Hippocampal formation (tissue), 2 donors: ENCODE data around the gene URB2.

Source experiments
- DNase-seq, 2 donors: peaks; one replicate each; lab custom pipeline; 2025; lab: John Stamatoyannopoulos, UW

Gene URB2

DNA sequence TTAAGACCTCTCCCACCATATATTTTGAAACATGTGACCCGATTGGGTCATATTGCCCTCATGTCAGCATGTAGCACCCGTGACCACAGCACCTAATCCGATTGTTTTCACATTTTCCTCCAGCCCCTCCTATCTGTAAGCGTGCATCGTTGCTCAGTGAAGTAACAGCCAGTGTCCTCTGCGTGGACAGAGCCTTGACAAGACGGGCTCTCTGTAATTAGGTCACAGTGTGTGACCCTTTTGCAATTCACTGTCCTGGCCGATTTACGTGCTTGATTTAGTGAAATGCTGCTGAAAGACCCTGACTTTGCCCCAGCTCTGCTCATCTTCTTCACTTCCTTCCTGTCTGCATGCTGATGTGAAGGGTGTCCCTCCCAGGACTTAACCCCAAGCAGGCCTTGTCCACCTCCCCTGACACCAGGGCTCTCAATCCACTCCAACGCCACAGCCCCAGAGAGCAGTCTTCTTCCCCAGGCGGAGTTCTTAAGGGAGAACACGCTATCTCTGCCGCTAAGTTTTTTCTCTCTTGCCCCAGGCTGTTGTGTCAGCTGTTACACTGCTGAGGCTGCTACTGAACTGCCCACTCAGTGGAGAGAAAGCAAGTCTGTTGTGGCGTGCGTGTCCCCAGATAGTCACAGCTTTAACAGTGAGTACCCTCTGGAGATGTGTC lies 19.4 kb downstream of the URB2 start:
- no peak for DNase-seq

- DNase-seq: no peak
Measured at GRCh38 chr1:229648406-229648805, 22.4 kb downstream of the URB2 start.

DNA sequence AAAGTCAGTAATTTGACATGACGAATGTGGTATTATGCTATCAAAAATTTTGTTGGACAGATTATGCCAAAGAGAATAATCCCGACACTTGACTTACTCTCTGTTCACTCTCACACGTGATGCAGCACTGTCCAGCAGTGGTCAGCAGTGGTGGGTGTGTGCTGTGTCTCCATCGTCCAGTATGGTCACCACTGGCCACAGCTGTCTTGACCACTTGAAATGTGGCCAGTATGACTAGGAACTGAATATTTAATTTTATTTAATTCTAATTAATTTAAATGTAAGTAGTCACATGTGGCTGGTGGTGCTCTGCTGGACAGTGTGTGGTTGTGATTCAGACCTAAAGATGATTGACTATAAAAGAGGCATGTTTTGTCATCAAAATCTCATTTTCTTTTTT lies 24.0 kb downstream of the URB2 start:
- DNase-seq: no peak

DNA sequence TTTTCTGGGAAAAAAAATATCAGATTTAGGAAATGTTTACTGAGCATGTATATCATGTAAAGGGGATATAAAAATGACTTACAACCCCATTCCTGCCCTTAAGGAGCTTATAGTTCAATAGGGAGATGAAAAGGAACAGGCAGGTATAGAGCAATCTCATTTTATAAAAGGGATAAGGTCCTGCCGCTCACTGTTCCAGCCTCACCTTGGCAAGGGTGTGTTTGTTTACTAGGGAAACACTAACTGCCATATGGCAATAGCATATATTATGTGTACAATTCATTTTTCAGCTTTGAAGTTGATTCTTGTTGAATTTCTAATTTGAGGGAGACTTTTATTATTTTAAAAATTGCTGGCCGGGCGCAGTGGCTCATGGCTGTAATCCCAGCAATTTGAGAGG lies 25.5 kb downstream of the URB2 start:
- no peak for DNase-seq

DNA sequence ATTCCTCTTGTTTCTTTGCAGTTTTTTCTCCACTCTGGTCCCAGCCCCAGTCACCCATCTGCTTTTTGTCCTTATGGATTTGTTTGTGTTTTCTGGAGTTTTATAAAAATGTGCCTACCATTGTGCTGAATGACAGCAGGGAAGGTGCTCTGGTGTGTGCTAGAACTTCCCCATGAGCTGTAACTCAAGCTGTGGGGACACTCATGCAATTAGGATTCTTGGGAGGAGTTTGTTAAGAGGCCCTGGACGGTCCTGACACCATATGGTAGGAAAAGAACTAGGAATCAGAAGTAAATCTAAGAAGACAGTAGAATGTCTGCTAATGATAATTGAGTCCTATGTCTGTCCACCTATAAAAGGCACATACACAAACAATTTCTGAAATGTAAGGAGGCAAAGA lies 27.4 kb downstream of the URB2 start:
- no peak for DNase-seq

GRCh38 chr1:229655781-229656180 lies 29.7 kb downstream of the URB2 start:
- no peak for DNase-seq

DNA sequence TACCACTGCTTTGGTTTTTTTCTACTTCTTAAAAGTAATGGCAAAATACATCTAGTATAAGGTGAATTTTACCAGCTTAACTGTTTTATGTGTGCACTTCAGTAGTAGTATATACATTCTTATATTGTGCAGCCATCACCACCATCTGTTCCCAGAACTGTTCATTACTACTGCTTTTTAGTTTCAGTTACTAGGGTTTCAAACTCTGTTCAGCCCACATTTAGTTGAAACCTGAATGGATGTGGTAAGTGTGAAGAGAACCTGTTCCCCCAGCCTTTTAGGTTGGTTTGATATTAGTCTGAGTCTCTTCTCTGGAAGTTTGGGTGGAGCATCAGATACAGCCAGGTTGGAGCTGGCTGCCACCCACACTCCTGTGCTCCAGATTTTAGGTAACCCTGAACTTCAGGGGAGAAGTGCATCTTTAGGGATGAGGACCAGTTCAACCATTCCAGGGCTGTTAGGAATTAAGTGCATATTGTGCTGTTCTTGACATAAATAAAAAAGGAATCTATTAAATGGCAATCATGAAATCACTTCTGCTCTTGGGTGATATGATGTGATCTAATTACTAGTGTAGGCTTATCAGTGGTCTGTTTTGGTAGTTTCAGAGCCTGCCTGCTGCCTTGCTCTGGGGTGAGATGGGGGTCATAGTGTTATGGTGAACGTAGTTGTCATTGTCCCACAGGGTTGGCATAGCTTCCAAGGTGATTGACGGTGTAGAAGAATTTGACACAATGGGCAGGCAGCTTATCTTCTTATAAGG lies 32.1 kb downstream of the URB2 start:
- no peak for DNase-seq

DNA sequence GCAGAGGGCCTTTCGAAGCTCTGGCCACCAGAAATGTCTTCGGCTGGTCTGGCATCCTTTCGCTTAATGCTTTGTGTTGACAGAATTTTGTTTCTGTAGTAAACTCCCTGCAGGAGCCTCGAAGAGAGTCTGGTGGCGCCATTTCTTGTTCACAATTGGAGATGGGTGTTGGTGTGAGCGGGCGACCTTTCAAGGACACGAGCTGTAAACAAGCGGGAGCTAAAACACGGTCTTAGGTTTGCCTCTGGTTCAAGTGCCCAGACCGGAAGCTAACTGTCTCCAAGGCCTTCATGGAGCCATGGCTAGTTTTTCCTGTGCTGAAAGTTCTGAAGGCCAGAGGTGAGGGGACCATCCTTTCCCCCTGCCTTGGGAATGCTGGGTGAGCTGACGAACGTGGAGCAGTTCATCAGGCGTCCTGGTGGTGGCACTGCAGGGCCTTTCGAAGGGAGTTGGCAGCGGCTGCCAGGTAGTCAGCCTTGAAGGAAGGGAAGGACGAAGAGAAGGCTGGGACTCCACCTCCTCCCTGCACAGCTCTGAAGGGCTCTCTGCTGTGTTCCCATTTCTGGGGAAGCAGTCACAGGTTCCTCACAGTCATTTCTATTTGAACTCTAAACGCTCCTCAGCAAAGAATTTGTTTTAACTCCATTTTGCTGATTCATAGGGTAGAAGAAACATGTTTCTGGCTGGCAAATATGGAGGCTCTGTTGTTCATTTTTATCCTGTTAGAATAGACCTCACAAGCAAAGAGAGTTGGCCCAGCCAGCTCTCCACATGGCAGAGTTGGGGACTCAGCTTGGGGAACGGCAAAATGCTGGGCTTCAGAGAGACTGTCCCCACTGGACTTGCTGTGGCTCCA lies 35.2 kb downstream of the URB2 start:
- peak; percentile 61 to 78 for DNase-seq

DNA sequence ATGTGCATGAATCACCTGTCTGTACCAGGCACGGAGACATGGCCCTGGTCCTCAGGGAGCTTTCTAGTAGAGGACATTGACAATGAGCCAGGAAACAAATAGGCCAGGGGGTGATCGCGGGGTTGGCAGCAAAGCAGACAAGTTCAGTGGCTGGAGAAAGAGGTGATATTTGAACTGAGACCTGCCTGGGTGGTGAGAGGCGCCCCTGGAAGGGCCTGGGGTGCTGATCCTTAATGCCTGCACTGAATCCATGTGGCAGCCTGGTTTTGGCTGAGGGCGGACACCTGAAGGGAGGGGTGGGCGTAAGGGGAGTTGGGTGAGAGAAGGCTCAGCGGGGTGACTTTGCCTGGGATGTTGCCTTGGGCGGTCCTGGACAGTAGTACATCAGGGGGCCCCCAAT lies 35.9 kb downstream of the URB2 start:
- no peak for DNase-seq

DNA sequence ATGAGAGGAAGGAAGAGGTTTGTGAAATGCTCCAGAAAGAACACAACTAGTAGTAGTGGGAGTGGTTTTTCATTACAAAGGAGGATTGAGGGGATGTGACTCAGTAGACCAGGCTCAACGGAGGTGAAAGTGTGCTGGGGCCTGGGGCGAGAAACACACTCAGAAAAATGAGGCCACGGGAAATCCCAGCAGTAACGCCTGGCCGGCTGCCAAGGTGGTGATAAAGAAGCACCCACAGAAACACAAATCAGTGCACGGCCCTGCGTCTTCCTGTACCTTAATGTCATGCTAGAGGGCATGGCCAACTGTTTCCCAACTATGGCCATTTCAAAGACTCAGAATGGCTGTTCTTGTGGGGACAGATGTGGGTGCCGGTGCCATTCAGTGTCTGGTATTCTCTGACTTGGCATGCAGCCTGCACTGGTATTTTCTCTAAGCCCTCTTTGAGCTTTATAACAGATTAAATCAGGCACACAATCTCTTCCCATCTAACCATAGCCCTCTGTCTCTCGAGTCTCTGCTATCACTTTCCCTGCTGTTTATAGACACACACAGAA lies 38.2 kb downstream of the URB2 start:
- DNase-seq: peak; percentile 14 to 21

DNA sequence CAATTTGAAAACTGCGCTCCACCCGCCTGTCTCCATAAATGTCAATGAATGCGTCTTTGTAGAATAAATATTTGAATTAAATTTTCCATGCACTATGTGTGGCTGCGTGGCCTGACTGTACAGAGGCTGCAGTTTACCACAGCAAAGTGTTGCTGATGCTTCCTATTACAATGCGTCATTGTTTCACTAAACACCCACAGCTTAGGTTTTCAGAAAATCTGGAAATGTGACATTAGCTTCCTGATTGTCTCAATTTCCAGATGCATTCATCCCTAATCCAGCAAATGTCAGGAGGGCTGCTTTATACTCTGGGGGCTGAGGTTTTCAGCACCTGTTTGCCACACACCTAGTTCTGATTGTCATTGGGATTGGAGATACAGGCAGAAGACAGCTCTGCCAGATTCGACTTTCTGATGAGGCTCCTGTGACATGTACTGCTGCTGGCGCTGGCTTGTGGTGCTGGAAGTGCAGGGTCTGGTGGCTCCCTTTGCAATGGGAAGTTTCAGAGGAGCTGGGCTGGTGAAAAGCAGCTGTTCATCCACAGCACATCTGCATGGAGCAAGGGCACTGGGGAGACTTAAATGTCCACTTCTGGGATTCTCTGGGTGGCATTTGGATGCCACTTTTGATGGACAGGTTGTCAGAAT lies 40.0 kb downstream of the URB2 start:
- DNase-seq: peak in 1 of 2 donors; percentile 18

DNA sequence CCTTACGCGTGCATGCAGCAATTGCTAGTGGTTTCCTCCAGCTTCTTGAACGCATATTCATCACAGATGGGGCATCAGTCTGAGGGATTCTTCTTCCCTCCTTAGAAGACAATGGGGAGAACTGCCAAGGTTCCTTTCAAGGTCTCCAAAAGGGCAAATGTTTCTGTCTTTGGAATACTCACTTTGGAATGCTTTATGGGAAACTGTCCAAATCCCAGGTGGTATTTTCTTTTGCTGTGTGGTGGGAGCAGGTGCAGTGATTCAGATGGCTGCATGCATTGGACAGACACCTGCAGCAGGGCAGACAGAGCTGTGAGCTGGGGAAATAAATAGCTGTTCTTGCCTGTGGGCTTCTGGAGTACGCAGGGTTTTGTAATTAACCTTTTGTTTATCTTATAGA lies 40.5 kb downstream of the URB2 start:
- DNase-seq: no peak

DNA sequence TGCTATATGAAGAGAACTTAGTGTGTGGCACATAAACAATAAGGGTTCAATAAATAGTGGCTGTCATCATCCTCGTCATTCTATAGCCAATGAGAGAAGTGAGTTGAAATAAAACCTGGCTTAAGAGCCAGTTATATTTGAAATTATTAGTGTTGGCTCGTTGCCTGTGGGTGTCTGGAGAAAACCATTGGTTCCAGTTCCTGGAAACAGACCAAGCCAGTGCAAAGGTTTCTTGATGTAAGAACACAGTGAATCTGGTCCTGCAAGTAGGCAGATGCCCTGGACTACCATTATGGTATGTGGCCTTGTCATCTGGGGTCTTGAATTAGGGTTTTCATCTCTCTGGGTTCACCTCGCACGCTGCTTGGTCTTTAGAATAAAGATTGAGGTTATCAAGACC lies 43.3 kb downstream of the URB2 start:
- DNase-seq: no peak

- DNase-seq: no peak
Measured at GRCh38 chr1:229671310-229671709, 45.3 kb downstream of the URB2 start.

GRCh38 chr1:229672246-229672645 lies 46.2 kb downstream of the URB2 start:
- DNase-seq: no peak

- DNase-seq: no peak
Measured at GRCh38 chr1:229674042-229674441, 48.0 kb downstream of the URB2 start.

- DNase-seq: no peak
Measured at GRCh38 chr1:229675396-229675795, 49.3 kb downstream of the URB2 start.

GRCh38 chr1:229685149-229685548 lies 59.1 kb downstream of the URB2 start:
- DNase-seq: no peak

GRCh38 chr1:229689273-229689672 lies 63.2 kb downstream of the URB2 start:
- no peak for DNase-seq

- no peak for DNase-seq
Measured at GRCh38 chr1:229689904-229690303, 63.9 kb downstream of the URB2 start.

DNA sequence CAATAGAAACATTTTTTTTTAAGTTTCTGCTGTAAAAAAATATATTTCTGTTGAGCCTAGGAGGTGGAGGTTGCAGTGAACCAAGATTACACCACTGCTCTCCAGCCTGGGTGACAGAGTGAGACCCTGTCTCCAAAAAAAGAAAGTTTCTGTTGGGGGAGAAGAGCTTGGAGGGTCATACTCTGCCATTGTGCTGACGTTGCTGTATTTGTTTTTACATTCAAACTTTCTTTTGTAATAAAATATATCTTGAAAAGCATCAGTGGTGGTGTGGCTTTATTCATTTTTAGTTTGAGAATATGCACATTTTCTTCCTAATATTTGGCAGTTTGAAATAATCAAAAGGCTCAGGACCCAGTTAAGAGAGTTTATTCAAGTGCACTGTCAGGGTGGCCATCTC lies 64.6 kb downstream of the URB2 start:
- no peak for DNase-seq

DNA sequence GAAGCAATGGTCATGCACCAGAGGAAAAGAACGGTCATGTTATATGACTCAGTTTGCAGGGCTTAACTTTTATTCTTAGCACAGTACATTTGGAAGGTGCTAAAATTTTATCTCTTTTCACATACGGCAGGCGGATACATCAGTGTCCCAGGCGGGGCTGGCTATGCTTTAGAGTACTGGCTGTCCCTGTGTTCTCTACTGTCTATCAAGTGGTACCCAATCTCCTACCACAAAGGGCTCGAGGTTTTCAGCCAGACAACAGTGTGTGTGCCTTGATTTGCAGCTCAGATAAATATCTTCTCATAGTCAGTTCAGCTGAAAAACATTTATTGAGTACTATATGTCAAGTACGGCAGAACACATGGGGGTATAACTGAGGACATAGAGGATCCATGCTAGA lies 65.3 kb downstream of the URB2 start:
- DNase-seq: no peak
